Measurements from ENCODE around the gene MED12L. TPM values are rescaled to one million over a fixed set of nuclear protein-coding genes. Genes with fewer than 3 reads are reported as not detected.

Gene MED12L
- total RNA-seq, 4 donors from 2014 or later: 0.12 to 0.77 (median 0.21) TPM

GRCh38 chr3:151312972-151313371 lies 227.5 kb downstream of the MED12L start:
- no peaks in the 10 kb centered on the region for H3K36me3 ChIP-seq
- ATAC-seq: no peak
- no peaks in the 10 kb centered on the region for H3K27me3 ChIP-seq
- H3K27ac ChIP-seq: no peak overlapping the region
- no peaks in the 10 kb centered on the region for H3K9me3 ChIP-seq
- WGBS, 2 donors (ENCODE audit: low coverage in 1 of 2): 89 to 93% methylated on average over 2 to 3 of the region's 3 CpGs
- H3K4me3 ChIP-seq: no peak overlapping the region
- no peak for TF ChIP-seq CTCF (IDR thresholded peaks at IDR 0.05)
- no peak for TF ChIP-seq EP300 (IDR thresholded peaks at IDR 0.05)
- TF ChIP-seq POLR2AphosphoS5 (IDR thresholded peaks at IDR 0.05): no peak
- no peak for TF ChIP-seq POLR2A (IDR thresholded peaks at IDR 0.05)
- no peaks in the 10 kb centered on the region for H3K4me1 ChIP-seq

GRCh38 chr3:151314137-151314536 lies 228.7 kb downstream of the MED12L start:
- no peaks in the 10 kb centered on the region for H3K9me3 ChIP-seq
- no peaks in the 10 kb centered on the region for H3K27me3 ChIP-seq
- no peak for ATAC-seq
- no peaks in the 10 kb centered on the region for H3K4me1 ChIP-seq
- H3K36me3 ChIP-seq: no peaks in the 10 kb centered on the region
- TF ChIP-seq EP300 (IDR thresholded peaks at IDR 0.05): no peak
- no peak for TF ChIP-seq POLR2AphosphoS5 (IDR thresholded peaks at IDR 0.05)
- no peak for TF ChIP-seq CTCF (IDR thresholded peaks at IDR 0.05)
- TF ChIP-seq POLR2A (IDR thresholded peaks at IDR 0.05): no peak
- 95 to 100% methylated on average over 2 of the region's 2 CpGs for WGBS, 2 donors (ENCODE audit: low coverage in 1 of 2)
- no peak overlapping the region for H3K4me3 ChIP-seq
- H3K27ac ChIP-seq: no peak overlapping the region

- no peak for TF ChIP-seq POLR2A (IDR thresholded peaks at IDR 0.05)
- no peak for TF ChIP-seq EP300 (IDR thresholded peaks at IDR 0.05)
- no peak for TF ChIP-seq POLR2AphosphoS5 (IDR thresholded peaks at IDR 0.05)
- no peak for TF ChIP-seq CTCF (IDR thresholded peaks at IDR 0.05)
- no peaks in the 10 kb centered on the region for H3K9me3 ChIP-seq
- H3K27ac ChIP-seq: no peak overlapping the region
- H3K4me1 ChIP-seq: no peaks in the 10 kb centered on the region
- no peaks in the 10 kb centered on the region for H3K27me3 ChIP-seq
- H3K36me3 ChIP-seq: no peaks in the 10 kb centered on the region
- ATAC-seq: no peak
- WGBS, 2 donors (ENCODE audit: low coverage in 1 of 2): 77 to 92% methylated on average over 3 to 5 of the region's 5 CpGs
- H3K4me3 ChIP-seq: no peak overlapping the region
These were observed 229.1 kb downstream of the MED12L start for GRCh38 chr3:151314593-151314992.

- no peak for TF ChIP-seq POLR2AphosphoS5 (IDR thresholded peaks at IDR 0.05)
- no peak for TF ChIP-seq CTCF (IDR thresholded peaks at IDR 0.05)
- no peak for TF ChIP-seq POLR2A (IDR thresholded peaks at IDR 0.05)
- no peak for TF ChIP-seq EP300 (IDR thresholded peaks at IDR 0.05)
- ATAC-seq: no peak
- Histone ChIP-seq H3K27me3 (no peaks in the 10 kb centered on the region), H3K9me3 (no peaks in the 10 kb centered on the region), H3K4me3 (no peak overlapping the region), H3K27ac (no peak overlapping the region), H3K4me1 (no peaks in the 10 kb centered on the region), H3K36me3 (no peaks in the 10 kb centered on the region)
- WGBS, 2 donors (ENCODE audit: low coverage in 1 of 2): 85 to 92% methylated on average over 2 of the region's 2 CpGs
These were observed 229.7 kb downstream of the MED12L start for GRCh38 chr3:151315136-151315535.

GRCh38 chr3:151315846-151316245 lies 230.4 kb downstream of the MED12L start:
- no peaks in the 10 kb centered on the region for H3K36me3 ChIP-seq
- no peak overlapping the region for H3K27ac ChIP-seq
- no peak for ATAC-seq

More at GRCh38 chr3:151315846-151316245, 230.4 kb downstream of the MED12L start:
- 90 to 93% methylated on average over 2 of the region's 2 CpGs for WGBS, 2 donors (ENCODE audit: low coverage in 1 of 2)
- Histone ChIP-seq H3K27me3 (no peaks in the 10 kb centered on the region), H3K9me3 (no peaks in the 10 kb centered on the region), H3K4me1 (no peaks in the 10 kb centered on the region), H3K4me3 (no peak overlapping the region)
- TF ChIP-seq CTCF (IDR thresholded peaks at IDR 0.05): no peak

Data from gastroesophageal sphincter (tissue), 4 donors.